Measurements from ENCODE around the gene ISOC1.

The ISOC1 gene

DNA sequence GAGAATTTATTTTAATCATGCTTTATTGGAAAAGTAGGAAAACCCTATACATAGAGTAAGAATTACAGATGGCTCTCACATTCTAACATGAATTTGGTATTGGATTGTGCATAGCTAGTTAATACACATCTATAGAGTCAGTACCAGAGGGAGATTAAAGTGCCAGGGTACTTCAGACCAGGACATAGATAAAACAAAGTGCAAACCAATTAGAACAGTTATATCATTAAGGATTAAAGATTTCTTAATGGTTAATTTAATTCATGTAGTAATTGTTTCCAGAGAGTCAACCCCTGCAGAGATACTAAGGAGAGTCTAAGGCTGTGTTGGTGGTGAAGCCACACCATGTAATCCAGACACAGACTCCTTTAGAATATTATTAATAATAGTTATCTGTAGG, 8.8 kb downstream of the ISOC1 start:
- no peak overlapping the region for H3K4me3 ChIP-seq
- in situ Hi-C loops (cut with MboI; ENCODE audit: low sequenced_read_pairs) = no loop called here
- H3K9me3 ChIP-seq = no peaks in the 10 kb centered on the region
- H3K36me3 ChIP-seq (replicated peaks) = peaks cover 10% of the 10 kb centered on the region
- no peak for DNase-seq (ENCODE audit: low spot score in 2 of 2)
- H3K27me3 ChIP-seq (ENCODE audit: low read depth) = no peaks in the 10 kb centered on the region
- H3K4me1 ChIP-seq = peaks cover 7% of the 10 kb centered on the region

GRCh38 chr5:129104915-129105455, 10.4 kb downstream of the ISOC1 start:
- no peaks in the 10 kb centered on the region for H3K9me3 ChIP-seq
- H3K27me3 ChIP-seq (ENCODE audit: low read depth) = no peaks in the 10 kb centered on the region
- H3K4me3 ChIP-seq = no peak overlapping the region
- DNase-seq (ENCODE audit: low spot score in 2 of 2) = no peak
- peaks cover 10% of the 10 kb centered on the region for H3K36me3 ChIP-seq (replicated peaks)
- in situ Hi-C loops (cut with MboI; ENCODE audit: low sequenced_read_pairs) = no loop called here
- H3K4me1 ChIP-seq = peaks cover 3% of the 10 kb centered on the region

- Histone ChIP-seq H3K36me3 (replicated peaks) (peaks cover 10% of the 10 kb centered on the region), H3K9me3 (no peaks in the 10 kb centered on the region), H3K4me1 (peaks cover 3% of the 10 kb centered on the region), H3K27me3 (ENCODE audit: low read depth) (no peaks in the 10 kb centered on the region), H3K4me3 (no peak overlapping the region)
- in situ Hi-C loops (cut with MboI; ENCODE audit: low sequenced_read_pairs) = no loop called here
- no peak for DNase-seq (ENCODE audit: low spot score in 2 of 2)
Observed at GRCh38 chr5:129107637-129108036, 13.1 kb downstream of the ISOC1 start.

GRCh38 chr5:129110742-129111141, 16.2 kb downstream of the ISOC1 start:
- no peak for DNase-seq (ENCODE audit: low spot score in 2 of 2)
- peaks cover 12% of the 10 kb centered on the region for H3K36me3 ChIP-seq (replicated peaks)
- in situ Hi-C loops (cut with MboI; ENCODE audit: low sequenced_read_pairs) = no loop called here

GRCh38 chr5:129111351-129111750, 16.8 kb downstream of the ISOC1 start:
- Histone ChIP-seq H3K4me1 (no peaks in the 10 kb centered on the region; the same call in 1 of the 2 replicates), H3K9me3 (no peaks in the 10 kb centered on the region), H3K4me3 (no peak overlapping the region), H3K27me3 (ENCODE audit: low read depth) (no peaks in the 10 kb centered on the region), H3K36me3 (replicated peaks) (peaks cover 10% of the 10 kb centered on the region)
- no peak for DNase-seq (ENCODE audit: low spot score in 2 of 2)
- in situ Hi-C loops (cut with MboI; ENCODE audit: low sequenced_read_pairs) = no loop called here

More at GRCh38 chr5:129110742-129111141, 16.2 kb downstream of the ISOC1 start:
- Histone ChIP-seq H3K4me1 (no peaks in the 10 kb centered on the region; the same call in 1 of the 2 replicates), H3K9me3 (no peaks in the 10 kb centered on the region), H3K27me3 (ENCODE audit: low read depth) (no peaks in the 10 kb centered on the region), H3K4me3 (no peak overlapping the region)

- no peaks in the 10 kb centered on the region; the same call in 1 of the 2 replicates for H3K4me1 ChIP-seq
- in situ Hi-C loops (cut with MboI; ENCODE audit: low sequenced_read_pairs) = no loop called here
- peaks cover 3% of the 10 kb centered on the region; the same call in 1 of the 2 replicates for H3K36me3 ChIP-seq (replicated peaks)
Observed at GRCh38 chr5:129112295-129112694, 17.7 kb downstream of the ISOC1 start.

GRCh38 chr5:129113867-129114266, 19.3 kb downstream of the ISOC1 start:
- DNase-seq (ENCODE audit: low spot score in 2 of 2) = no peak
- Histone ChIP-seq H3K36me3 (replicated peaks) (0 out of 2 replicates have a peak, but pooled peaks cover 2% of the 10 kb centered on the region), H3K4me3 (no peak overlapping the region), H3K9me3 (no peaks in the 10 kb centered on the region), H3K4me1 (no peaks in the 10 kb centered on the region; the same call in 1 of the 2 replicates), H3K27me3 (ENCODE audit: low read depth) (no peaks in the 10 kb centered on the region)
- in situ Hi-C loops (cut with MboI; ENCODE audit: low sequenced_read_pairs) = no loop called here

More at GRCh38 chr5:129112295-129112694, 17.7 kb downstream of the ISOC1 start:
- DNase-seq (ENCODE audit: low spot score in 2 of 2) = no peak
- no peaks in the 10 kb centered on the region for H3K27me3 ChIP-seq (ENCODE audit: low read depth)
- no peaks in the 10 kb centered on the region for H3K9me3 ChIP-seq
- no peak overlapping the region for H3K4me3 ChIP-seq

- H3K27me3 ChIP-seq (ENCODE audit: low read depth) = no peaks in the 10 kb centered on the region
- H3K9me3 ChIP-seq = no peaks in the 10 kb centered on the region
- H3K4me3 ChIP-seq = no peak overlapping the region
- no peak for DNase-seq (ENCODE audit: low spot score in 2 of 2)
- H3K36me3 ChIP-seq (replicated peaks) = 0 out of 2 replicates have a peak, but pooled peaks cover 2% of the 10 kb centered on the region
- in situ Hi-C loops (cut with MboI; ENCODE audit: low sequenced_read_pairs) = no loop called here
- H3K4me1 ChIP-seq = no peaks in the 10 kb centered on the region; the same call in 1 of the 2 replicates
Observed at GRCh38 chr5:129114539-129115193, 20.1 kb downstream of the ISOC1 start.

GRCh38 chr5:129115680-129116079, 21.1 kb downstream of the ISOC1 start:
- H3K4me1 ChIP-seq = no peaks in the 10 kb centered on the region
- in situ Hi-C loops (cut with MboI; ENCODE audit: low sequenced_read_pairs) = no loop called here
- no peak overlapping the region for H3K4me3 ChIP-seq
- no peaks in the 10 kb centered on the region for H3K9me3 ChIP-seq
- H3K36me3 ChIP-seq (replicated peaks) = 0 out of 2 replicates have a peak, but pooled peaks cover 2% of the 10 kb centered on the region
- no peaks in the 10 kb centered on the region for H3K27me3 ChIP-seq (ENCODE audit: low read depth)
- no peak for DNase-seq (ENCODE audit: low spot score in 2 of 2)

DNA sequence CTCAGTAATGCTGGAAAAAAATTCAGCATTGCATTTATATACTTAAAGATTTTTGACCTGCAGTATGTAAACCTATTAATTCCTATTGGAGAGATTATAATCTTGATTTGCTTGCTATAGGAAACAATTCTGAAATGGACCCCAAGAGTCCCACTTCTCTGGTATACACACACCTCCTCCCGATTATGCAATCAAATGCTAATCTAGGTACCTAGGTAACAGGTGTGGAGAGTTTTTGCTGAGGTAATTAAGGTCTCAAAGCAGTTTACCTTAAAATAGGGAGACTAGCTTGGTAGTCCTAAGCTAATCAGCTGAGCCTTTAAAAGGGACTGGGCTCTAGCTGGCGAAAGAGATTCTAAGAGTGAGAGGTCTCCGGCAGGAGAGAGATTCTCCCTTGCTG, 22.2 kb downstream of the ISOC1 start:
- in situ Hi-C loops (cut with MboI; ENCODE audit: low sequenced_read_pairs) = no loop called here
- Histone ChIP-seq H3K4me1 (no peaks in the 10 kb centered on the region), H3K27me3 (ENCODE audit: low read depth) (no peaks in the 10 kb centered on the region), H3K9me3 (no peaks in the 10 kb centered on the region), H3K36me3 (replicated peaks) (0 out of 2 replicates have a peak, but pooled peaks cover 2% of the 10 kb centered on the region), H3K4me3 (no peak overlapping the region)
- no peak for DNase-seq (ENCODE audit: low spot score in 2 of 2)

GRCh38 chr5:129118405-129118804, 23.9 kb downstream of the ISOC1 start:
- H3K9me3 ChIP-seq = no peaks in the 10 kb centered on the region
- H3K4me1 ChIP-seq = no peaks in the 10 kb centered on the region
- no peaks in the 10 kb centered on the region for H3K27me3 ChIP-seq (ENCODE audit: low read depth)
- H3K4me3 ChIP-seq = no peak overlapping the region
- no peak for DNase-seq (ENCODE audit: low spot score in 2 of 2)
- H3K36me3 ChIP-seq (replicated peaks) = no peaks in the 10 kb centered on the region
- in situ Hi-C loops (cut with MboI; ENCODE audit: low sequenced_read_pairs) = no loop called here

DNA sequence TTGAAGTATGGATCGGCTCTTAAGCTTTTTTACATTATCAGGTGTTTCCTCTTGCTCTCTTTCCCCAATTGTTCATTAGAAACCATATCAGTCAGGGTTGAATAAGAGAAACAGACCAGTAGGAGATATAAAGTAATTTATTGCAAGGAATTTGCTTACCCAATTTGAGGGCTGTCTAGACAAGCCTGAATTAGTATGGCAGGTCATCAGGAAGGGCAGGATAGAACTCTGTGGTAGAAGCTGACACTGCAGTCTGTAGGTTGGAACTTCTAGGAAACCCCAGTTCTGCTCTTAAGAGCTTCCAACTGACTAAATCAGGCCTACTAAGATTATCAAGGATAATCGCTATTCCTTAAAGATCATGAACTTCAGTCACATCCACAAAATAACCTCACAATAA, 24.3 kb downstream of the ISOC1 start:
- no peaks in the 10 kb centered on the region for H3K4me1 ChIP-seq
- H3K27me3 ChIP-seq (ENCODE audit: low read depth) = no peaks in the 10 kb centered on the region
- in situ Hi-C loops (cut with MboI; ENCODE audit: low sequenced_read_pairs) = no loop called here
- no peaks in the 10 kb centered on the region for H3K9me3 ChIP-seq
- H3K36me3 ChIP-seq (replicated peaks) = no peaks in the 10 kb centered on the region
- no peak for DNase-seq (ENCODE audit: low spot score in 2 of 2)
- H3K4me3 ChIP-seq = no peak overlapping the region

GRCh38 chr5:129120158-129120581, 25.6 kb downstream of the ISOC1 start:
- Histone ChIP-seq H3K27me3 (ENCODE audit: low read depth) (no peaks in the 10 kb centered on the region), H3K4me3 (no peak overlapping the region), H3K9me3 (no peaks in the 10 kb centered on the region), H3K4me1 (no peaks in the 10 kb centered on the region), H3K36me3 (replicated peaks) (no peaks in the 10 kb centered on the region)
- in situ Hi-C loops (cut with MboI; ENCODE audit: low sequenced_read_pairs) = no loop called here
- DNase-seq (ENCODE audit: low spot score in 2 of 2) = no peak

DNA sequence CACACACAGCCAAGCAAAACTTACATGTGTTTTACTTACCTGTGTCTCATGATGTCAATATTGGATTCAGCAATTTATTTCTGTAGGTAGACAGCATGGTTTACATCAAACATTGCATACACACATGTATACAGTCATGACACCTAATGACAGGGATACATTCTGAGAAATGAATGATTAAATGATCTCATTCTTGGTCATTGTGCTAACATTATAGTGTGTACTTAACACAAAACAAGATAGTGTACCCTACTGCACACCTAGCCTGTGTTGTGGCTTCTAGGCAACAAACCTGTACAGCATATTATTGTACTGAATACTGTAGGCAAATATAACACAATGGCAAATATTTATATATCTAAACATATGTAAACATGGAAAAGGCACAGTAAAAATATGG, 28.0 kb downstream of the ISOC1 start:
- DNase-seq (ENCODE audit: low spot score in 2 of 2) = no peak
- in situ Hi-C loops (cut with MboI; ENCODE audit: low sequenced_read_pairs) = no loop called here
- H3K4me3 ChIP-seq = no peak overlapping the region
- H3K36me3 ChIP-seq (replicated peaks) = no peaks in the 10 kb centered on the region
- no peaks in the 10 kb centered on the region for H3K27me3 ChIP-seq (ENCODE audit: low read depth)
- no peaks in the 10 kb centered on the region for H3K9me3 ChIP-seq
- H3K4me1 ChIP-seq = no peaks in the 10 kb centered on the region

Measured in HAP-1 (cell line).